Measurements from ENCODE around the gene MCM9.

Gene MCM9

GRCh38 chr6:118830691-118831090 lies 104.3 kb downstream of the MCM9 start:
- Histone ChIP-seq H3K36me3 (ENCODE audit: insufficient read depth, low read length) (peaks cover 33% of the 10 kb centered on the region), H3K9me2 (ENCODE audit: low read depth, low read length) (no peaks in the 10 kb centered on the region), H4K20me1 (ENCODE audit: insufficient read depth, low read length) (no peaks in the 10 kb centered on the region), H3K79me2 (ENCODE audit: insufficient read depth, low read length) (no peaks in the 10 kb centered on the region), H3F3A (ENCODE audit: insufficient read depth, low read length) (no peaks in the 10 kb centered on the region), H3K4me1 (ENCODE audit: insufficient read depth, low read length, severe bottlenecking) (no peaks in the 10 kb centered on the region), H3K27ac (ENCODE audit: low read depth, low read length, poor library complexity, severe bottlenecking) (no peak overlapping the region), H3K4me2 (ENCODE audit: low read length) (no peak overlapping the region), H3K9me3 (ENCODE audit: low read length) (no peaks in the 10 kb centered on the region), H2AFZ (ENCODE audit: low read length) (no peak overlapping the region), H3K4me3 (ENCODE audit: low read depth, low read length, poor library complexity, severe bottlenecking) (no peak overlapping the region), H3K27me3 (ENCODE audit: insufficient read depth, low read length) (no peaks in the 10 kb centered on the region), H3K9ac (ENCODE audit: low read length) (no peak overlapping the region)
- TF ChIP-seq EZH2 (IDR thresholded peaks at IDR 0.05; ENCODE audit: borderline replicate concordance, low read length) (no peak), CTCF (IDR thresholded peaks at IDR 0.05; ENCODE audit: low read length) (no peak)

GRCh38 chr6:118829817-118830478 lies 105.0 kb downstream of the MCM9 start:
- TF ChIP-seq CTCF (IDR thresholded peaks at IDR 0.05; ENCODE audit: low read length), result no peak
- H2AFZ ChIP-seq (ENCODE audit: low read length), result no peak overlapping the region
- no peak overlapping the region for H3K4me3 ChIP-seq (ENCODE audit: low read depth, low read length, poor library complexity, severe bottlenecking)
- H4K20me1 ChIP-seq (ENCODE audit: insufficient read depth, low read length), result no peaks in the 10 kb centered on the region
- H3K27ac ChIP-seq (ENCODE audit: low read depth, low read length, poor library complexity, severe bottlenecking), result no peak overlapping the region
- H3F3A ChIP-seq (ENCODE audit: insufficient read depth, low read length), result no peaks in the 10 kb centered on the region
- H3K36me3 ChIP-seq (ENCODE audit: insufficient read depth, low read length), result peaks cover 41% of the 10 kb centered on the region
- no peaks in the 10 kb centered on the region for H3K9me2 ChIP-seq (ENCODE audit: low read depth, low read length)
- no peaks in the 10 kb centered on the region for H3K79me2 ChIP-seq (ENCODE audit: insufficient read depth, low read length)
- no peaks in the 10 kb centered on the region for H3K9me3 ChIP-seq (ENCODE audit: low read length)
- no peaks in the 10 kb centered on the region for H3K4me1 ChIP-seq (ENCODE audit: insufficient read depth, low read length, severe bottlenecking)
- H3K9ac ChIP-seq (ENCODE audit: low read length), result no peak overlapping the region
- no peak overlapping the region for H3K4me2 ChIP-seq (ENCODE audit: low read length)
- no peaks in the 10 kb centered on the region for H3K27me3 ChIP-seq (ENCODE audit: insufficient read depth, low read length)

- H2AFZ ChIP-seq (ENCODE audit: low read length), result no peak overlapping the region
- H3K9ac ChIP-seq (ENCODE audit: low read length), result no peak overlapping the region
- no peak overlapping the region for H3K27ac ChIP-seq (ENCODE audit: low read depth, low read length, poor library complexity, severe bottlenecking)
- H3K27me3 ChIP-seq (ENCODE audit: insufficient read depth, low read length), result no peaks in the 10 kb centered on the region
- no peaks in the 10 kb centered on the region for H3K4me1 ChIP-seq (ENCODE audit: insufficient read depth, low read length, severe bottlenecking)
- no peak overlapping the region for H3K4me3 ChIP-seq (ENCODE audit: low read depth, low read length, poor library complexity, severe bottlenecking)
- H3K36me3 ChIP-seq (ENCODE audit: insufficient read depth, low read length), result peaks cover 65% of the 10 kb centered on the region
- H3K9me2 ChIP-seq (ENCODE audit: low read depth, low read length), result no peaks in the 10 kb centered on the region
- no peaks in the 10 kb centered on the region for H3K79me2 ChIP-seq (ENCODE audit: insufficient read depth, low read length)
- no peaks in the 10 kb centered on the region for H3F3A ChIP-seq (ENCODE audit: insufficient read depth, low read length)
- no peaks in the 10 kb centered on the region for H3K9me3 ChIP-seq (ENCODE audit: low read length)
- H3K4me2 ChIP-seq (ENCODE audit: low read length), result no peak overlapping the region
- TF ChIP-seq EZH2 (IDR thresholded peaks at IDR 0.05; ENCODE audit: borderline replicate concordance, low read length) (no peak), CTCF (IDR thresholded peaks at IDR 0.05; ENCODE audit: low read length) (no peak)
- no peaks in the 10 kb centered on the region for H4K20me1 ChIP-seq (ENCODE audit: insufficient read depth, low read length)
These were observed 108.9 kb downstream of the MCM9 start for GRCh38 chr6:118826096-118826495.
